Fibroblast of pulmonary artery (primary cell): ENCODE results near the gene KCTD11.

ENCODE experiments used
- DNase-seq: peaks from one replicate; pipeline ENCODE4 v3.0.0-alpha.2; 2010; ENCODE audit warnings: low read depth
- H3K4me3 ChIP-seq: replicated peaks from 2 replicates; pipeline ENCODE4 v1.5.1; 2011; ENCODE audit warnings: low read depth, mild to moderate bottlenecking, control low read depth, low read length, moderate library complexity
- TF ChIP-seq, protein P1 (sequence below): IDR thresholded peaks from 2 replicates; pipeline ENCODE4 v1.5.1; 2011; ENCODE audit warnings: mild to moderate bottlenecking, control low read depth, low read length, inconsistent platforms; ENCODE audit errors: missing control alignments

Gene KCTD11

DNA sequence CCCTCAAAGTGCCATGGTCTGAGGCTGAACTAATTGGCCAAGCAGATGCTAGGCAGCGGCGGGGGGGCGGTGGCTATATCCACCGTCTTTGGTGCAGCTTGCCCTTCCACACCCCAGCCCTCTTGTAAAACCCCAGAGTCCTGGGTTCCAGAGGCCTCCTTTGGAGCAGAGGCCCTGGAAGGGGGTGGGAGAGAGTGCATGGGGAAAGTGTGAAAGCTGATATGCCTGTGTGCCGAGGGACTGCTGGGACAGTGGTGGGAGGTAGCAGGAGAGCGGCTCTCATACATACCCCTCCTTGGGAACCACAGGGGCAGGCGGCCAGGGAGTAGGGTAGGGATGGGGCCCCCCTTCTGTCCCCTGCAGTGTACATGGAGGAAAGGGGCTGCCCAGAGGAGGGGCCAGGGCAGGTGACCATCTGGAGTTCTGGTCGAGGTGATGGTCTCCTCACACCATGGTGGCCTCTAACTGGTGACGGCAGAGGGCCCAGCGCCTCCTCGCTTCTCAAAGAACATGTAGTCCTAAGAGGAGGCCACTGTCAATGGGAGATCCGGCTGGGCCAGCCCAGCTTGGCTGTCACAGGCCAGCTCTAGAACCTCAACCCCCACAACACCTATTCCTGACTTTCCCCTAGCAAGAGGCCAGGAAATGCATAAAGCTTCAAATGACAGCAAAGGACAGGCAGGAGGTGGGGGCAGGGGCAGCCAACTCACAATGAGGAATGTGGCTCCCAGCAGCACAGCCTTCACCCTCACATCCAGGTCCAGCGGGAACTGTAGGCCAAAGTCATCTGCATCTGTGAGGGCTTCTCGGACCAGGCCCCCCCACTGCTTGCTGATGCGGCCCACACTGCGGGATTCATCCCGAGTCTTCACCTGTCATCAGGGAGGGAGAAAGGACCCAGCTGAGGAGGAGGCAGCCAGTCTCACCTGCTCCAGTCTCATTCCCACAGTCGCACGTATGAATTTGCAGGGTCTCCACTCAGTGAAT is 38.3 kb downstream of the KCTD11 start:
- TF ChIP-seq, protein P1, sequence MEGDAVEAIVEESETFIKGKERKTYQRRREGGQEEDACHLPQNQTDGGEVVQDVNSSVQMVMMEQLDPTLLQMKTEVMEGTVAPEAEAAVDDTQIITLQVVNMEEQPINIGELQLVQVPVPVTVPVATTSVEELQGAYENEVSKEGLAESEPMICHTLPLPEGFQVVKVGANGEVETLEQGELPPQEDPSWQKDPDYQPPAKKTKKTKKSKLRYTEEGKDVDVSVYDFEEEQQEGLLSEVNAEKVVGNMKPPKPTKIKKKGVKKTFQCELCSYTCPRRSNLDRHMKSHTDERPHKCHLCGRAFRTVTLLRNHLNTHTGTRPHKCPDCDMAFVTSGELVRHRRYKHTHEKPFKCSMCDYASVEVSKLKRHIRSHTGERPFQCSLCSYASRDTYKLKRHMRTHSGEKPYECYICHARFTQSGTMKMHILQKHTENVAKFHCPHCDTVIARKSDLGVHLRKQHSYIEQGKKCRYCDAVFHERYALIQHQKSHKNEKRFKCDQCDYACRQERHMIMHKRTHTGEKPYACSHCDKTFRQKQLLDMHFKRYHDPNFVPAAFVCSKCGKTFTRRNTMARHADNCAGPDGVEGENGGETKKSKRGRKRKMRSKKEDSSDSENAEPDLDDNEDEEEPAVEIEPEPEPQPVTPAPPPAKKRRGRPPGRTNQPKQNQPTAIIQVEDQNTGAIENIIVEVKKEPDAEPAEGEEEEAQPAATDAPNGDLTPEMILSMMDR = no peak
- DNase-seq = no peak

DNA sequence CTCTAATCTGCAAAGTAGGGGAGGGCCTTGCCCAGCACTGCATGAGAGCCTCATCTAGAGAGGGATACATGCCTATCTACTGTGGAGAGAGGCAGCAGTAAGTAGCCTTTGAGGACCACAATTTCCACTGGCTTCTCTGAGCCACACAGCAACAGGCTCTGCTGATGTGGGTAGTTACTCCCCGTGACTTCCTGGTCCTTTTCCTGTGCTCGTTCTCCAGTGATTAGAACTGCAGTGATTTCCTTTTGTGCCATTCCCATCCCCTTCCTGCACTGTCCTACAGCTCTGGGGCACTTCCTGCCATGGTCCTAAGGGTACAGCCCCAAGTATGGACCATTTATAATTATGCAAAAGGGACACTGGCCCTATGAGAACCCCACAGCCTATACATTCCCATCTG is 39.3 kb downstream of the KCTD11 start:
- no peak overlapping the region for H3K4me3 ChIP-seq
- no peak for DNase-seq
- TF ChIP-seq, protein P1 = no peak

More for the DNA sequence above, 38.3 kb downstream of the KCTD11 start:
- no peak overlapping the region for H3K4me3 ChIP-seq

DNA sequence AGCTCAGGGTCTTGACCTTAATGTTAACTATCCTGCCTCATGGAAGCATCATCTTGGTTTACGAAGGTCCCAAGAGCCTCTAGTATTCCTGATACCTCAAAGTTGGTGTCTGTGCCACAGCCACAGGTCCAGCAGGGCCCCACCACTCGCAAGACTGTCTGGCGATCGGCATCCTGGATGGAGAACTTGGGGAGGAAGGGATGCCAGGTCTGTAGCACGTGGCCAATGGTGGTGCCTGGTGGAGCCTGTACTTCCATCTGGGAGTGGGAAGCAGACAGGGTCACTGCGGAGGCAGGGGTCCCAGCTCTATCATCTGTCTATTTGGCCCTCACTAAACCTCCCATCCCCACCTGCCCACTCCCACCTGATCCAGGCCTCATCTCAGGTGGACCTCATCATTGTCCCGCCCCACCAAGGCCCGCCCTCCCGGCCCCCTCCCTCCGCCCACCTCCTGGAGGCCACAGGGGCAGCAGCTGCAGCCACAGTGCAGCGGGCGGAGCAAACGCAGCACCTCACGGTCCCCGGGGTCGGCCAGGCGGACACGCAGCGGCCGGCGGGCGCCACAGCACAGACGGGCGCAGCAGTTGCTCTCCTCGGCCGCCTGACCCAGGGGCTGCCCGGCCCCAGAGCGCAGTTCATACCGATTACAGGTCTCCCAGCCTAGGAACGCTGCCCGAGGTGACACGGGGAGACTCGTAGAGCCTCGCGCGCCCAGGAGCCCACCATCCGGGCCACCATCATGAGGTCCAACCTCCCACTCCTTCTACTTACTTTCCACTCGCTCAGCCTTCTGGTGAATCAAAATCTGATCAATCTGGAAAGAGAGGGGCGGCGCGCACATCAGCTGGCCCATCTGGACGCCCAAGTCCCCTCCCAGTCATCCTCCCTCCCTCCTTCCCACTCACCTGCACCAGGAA is 41.0 kb downstream of the KCTD11 start:
- DNase-seq = no peak
- H3K4me3 ChIP-seq = peak overlapping the region; percentile 82
- TF ChIP-seq, protein P1 = no peak

DNA sequence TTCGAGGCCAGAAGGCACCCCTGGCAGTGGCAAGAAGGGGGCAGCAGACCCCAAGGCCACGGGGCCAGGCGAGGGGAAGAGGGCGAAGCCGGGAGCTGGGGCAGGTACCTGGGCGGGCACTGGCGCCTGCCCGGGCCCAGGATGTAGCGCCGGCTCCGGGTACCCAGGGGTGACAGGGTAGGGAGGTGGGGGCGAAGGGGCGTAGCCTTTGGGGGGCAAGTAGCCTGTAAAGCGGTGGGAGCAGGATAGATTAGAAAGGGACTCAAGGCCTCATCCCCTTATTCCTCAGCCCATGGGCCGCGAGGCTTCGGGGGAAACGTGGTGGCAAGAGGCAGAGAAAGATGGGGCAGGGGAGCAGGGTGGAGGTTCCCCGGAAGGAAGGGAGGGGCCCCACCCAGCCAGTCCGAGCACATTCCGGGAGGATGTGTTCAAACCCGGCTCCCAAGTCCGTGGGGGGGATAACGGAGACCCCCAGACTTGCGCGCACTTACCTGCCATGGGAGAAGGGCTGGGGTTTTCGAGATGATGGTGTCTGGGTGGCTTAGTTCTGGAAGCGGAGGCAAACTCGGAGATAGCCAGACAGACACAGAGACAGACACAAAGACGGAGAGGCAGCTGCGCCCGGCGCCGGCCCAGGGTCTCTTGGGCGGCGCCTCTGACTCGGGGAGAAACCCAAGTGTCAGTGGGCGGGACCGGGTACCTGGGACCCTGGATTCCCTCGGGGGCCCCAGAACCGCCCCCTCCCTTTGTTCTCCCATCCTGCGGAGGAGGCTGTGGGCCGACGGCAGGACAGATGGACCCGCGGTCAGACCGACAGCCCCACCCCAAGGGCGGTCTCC is 41.9 kb downstream of the KCTD11 start:
- peak overlapping the region; percentile 82 for H3K4me3 ChIP-seq
- no peak for DNase-seq
- TF ChIP-seq, protein P1 = no peak

DNA sequence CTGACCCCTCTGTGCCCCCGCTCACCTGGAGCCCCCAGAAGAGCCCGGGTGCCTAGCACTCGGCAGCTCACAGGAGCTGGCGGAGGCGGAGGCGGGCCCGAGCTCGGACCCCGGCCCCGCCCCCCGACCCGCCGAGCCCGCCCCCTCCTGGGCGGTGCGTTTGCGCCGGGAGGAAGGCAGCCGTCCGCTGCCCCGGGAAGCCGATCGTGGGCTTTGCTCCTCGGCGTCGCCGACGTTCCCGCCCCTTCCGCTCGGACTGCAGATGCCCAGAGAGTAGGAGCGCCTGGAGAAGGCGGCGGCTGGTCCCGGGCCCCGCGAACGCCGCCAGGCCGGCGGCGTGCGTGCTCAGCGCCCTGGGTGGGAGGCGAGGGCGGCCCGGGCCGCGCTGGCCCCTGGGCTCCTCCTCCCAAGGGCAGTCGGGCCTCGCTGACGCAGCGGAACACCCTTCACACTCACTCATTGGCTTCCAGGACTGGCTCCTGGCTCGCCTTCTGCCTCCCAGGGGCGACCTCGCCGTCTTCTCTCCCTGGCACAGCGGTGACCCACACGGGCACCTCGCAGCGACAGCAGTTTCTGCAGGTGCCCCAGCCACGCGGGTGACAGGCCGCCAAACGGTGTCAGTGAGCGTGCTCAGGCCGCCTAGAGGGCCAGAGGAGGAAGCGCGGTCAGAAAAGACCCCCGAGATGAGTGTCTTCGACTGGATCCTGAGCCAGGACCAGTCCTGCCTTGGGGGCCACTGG is 42.7 kb downstream of the KCTD11 start, which contains the start of gene PLSCR3:
PLSCR3 (minus strand) TSS at position 74 of the 740 bp plus-strand sequence. CDS start 415 bp downstream, outside the sequence.
- peak within 1 kb of the TSS; percentile 82 for H3K4me3 ChIP-seq
- DNase-seq = peak; percentile 87
- TF ChIP-seq, protein P1 = peak; percentile 41
